Fibroblast of lung (primary cell): Measurements from ENCODE around the gene GPR119. TPM values are rescaled to one million over a fixed set of nuclear protein-coding genes. Genes with fewer than 3 reads are reported as not detected.

Source experiments
- DNase-seq, 2 donors: peaks; one replicate each; pipeline versions ENCODE4 v3.0.0 to v3.0.0-alpha.2; 2010; ENCODE audit warnings: low read depth in 2 of 2
- H2AFZ ChIP-seq: 2 replicates; pipeline ENCODE4 v1.5.1; 2012; ENCODE audit warnings: low read length, control low read depth, inconsistent platforms
- H3K27ac ChIP-seq: 2 replicates; pipeline ENCODE4 v1.5.1; 2011; ENCODE audit warnings: low read length, control low read depth; ENCODE audit not compliant: insufficient read depth
- H3K27me3 ChIP-seq: 2 replicates; pipeline ENCODE4 v1.5.1; 2011; ENCODE audit warnings: mild to moderate bottlenecking, low read length; ENCODE audit not compliant: control insufficient read depth, insufficient read depth
- H3K36me3 ChIP-seq: 2 replicates; pipeline ENCODE4 v1.5.1; 2011; ENCODE audit warnings: low read length; ENCODE audit not compliant: control insufficient read depth, insufficient read depth
- H3K4me1 ChIP-seq: 2 replicates; pipeline ENCODE4 v1.5.1; 2011; ENCODE audit warnings: low read length; ENCODE audit not compliant: control insufficient read depth, insufficient read depth; ENCODE audit errors: extremely low read depth
- H3K4me2 ChIP-seq: 2 replicates; pipeline ENCODE4 v1.5.1; 2011; ENCODE audit warnings: low read length, control low read depth; ENCODE audit not compliant: insufficient read depth; ENCODE audit errors: extremely low read depth
- H3K4me3 ChIP-seq, 4 experiments: fragments of 200-600 bp in 1 of 4; sonication (generic) in 1 of 4; replicated peaks in 1 of 4; 2 replicates each; pipeline ENCODE4 v1.5.1; 2011 to 2016; ENCODE audit warnings: low read length in 4 of 4, low read depth in 3 of 4, mild to moderate bottlenecking in 3 of 4, control low read depth in 2 of 4, inconsistent platforms in 1 of 4, mixed read lengths in 1 of 4; ENCODE audit not compliant: insufficient read depth in 1 of 4; ENCODE audit errors: control extremely low read depth in 1 of 4
- H3K79me2 ChIP-seq: 2 replicates; pipeline ENCODE4 v1.5.1; 2012; ENCODE audit warnings: mild to moderate bottlenecking, low read length, inconsistent platforms; ENCODE audit not compliant: control insufficient read depth, insufficient read depth
- H3K9ac ChIP-seq: 2 replicates; pipeline ENCODE4 v1.5.1; 2011; ENCODE audit warnings: mild to moderate bottlenecking, low read length, control low read depth; ENCODE audit not compliant: insufficient read depth
- H3K9me3 ChIP-seq: 2 replicates; pipeline ENCODE4 v1.5.1; 2012; ENCODE audit warnings: low read depth, low read length; ENCODE audit not compliant: control insufficient read depth, insufficient read depth
- H4K20me1 ChIP-seq: 2 replicates; pipeline ENCODE4 v1.5.1; 2011; ENCODE audit warnings: low read length; ENCODE audit not compliant: control insufficient read depth, insufficient read depth; ENCODE audit errors: extremely low read depth
- EZH2 ChIP-seq: IDR thresholded peaks from 2 replicates; pipeline ENCODE4 v1.5.1; 2012; ENCODE audit warnings: low read length, control low read depth, mild to moderate bottlenecking; ENCODE audit errors: missing control alignments
- polyA plus RNA-seq, 2 donors: library from polyadenylated mRNA; depleted of rRNA in 1 of 2; stranded (reverse) in 1 of 2; unstranded in 1 of 2; fragments of >200 nt; gene quantifications; 2 replicates each; pipeline ENCODE4 v1.2.1, GENCODE V29; 2011 to 2012; ENCODE audit warnings: missing spikeins in 1 of 2
- total RNA-seq: library from RNA; depleted of rRNA; stranded (reverse); fragments of >200 nt; gene quantifications from 2 replicates; pipeline ENCODE4 v1.2.1, GENCODE V29; 2014
- TF ChIP-seq, protein P1 (sequence below), 2 donors: IDR thresholded peaks in 1 of 2; conservative IDR thresholded peaks in 1 of 2; 1 replicate in 1 of 2; 2 replicates in 1 of 2; pipeline ENCODE4 v1.5.1; 2011 to 2012; ENCODE audit warnings: low read length in 2 of 2, control low read depth in 1 of 2, inconsistent platforms in 1 of 2, low read depth in 1 of 2, mild to moderate bottlenecking in 1 of 2

The GPR119 gene
- total and polyA plus RNA-seq, 2 donors (not counting 1 experiment from before 2014, with no cell fraction given) = not detected

- Histone ChIP-seq H3K27me3 (no peaks in the 10 kb centered on the region), H2AFZ (no peak overlapping the region), H4K20me1 (no peaks in the 10 kb centered on the region), H3K9me3 (no peaks in the 10 kb centered on the region), H3K4me1 (no peaks in the 10 kb centered on the region), H3K4me3 (no peak overlapping the region), H3K4me2 (no peak overlapping the region), H3K79me2 (no peaks in the 10 kb centered on the region), H3K9ac (no peak overlapping the region), H3K36me3 (no peaks in the 10 kb centered on the region), H3K27ac (no peak overlapping the region)
- no peak for DNase-seq
- TF ChIP-seq EZH2 = no peak
- TF ChIP-seq, protein P1, sequence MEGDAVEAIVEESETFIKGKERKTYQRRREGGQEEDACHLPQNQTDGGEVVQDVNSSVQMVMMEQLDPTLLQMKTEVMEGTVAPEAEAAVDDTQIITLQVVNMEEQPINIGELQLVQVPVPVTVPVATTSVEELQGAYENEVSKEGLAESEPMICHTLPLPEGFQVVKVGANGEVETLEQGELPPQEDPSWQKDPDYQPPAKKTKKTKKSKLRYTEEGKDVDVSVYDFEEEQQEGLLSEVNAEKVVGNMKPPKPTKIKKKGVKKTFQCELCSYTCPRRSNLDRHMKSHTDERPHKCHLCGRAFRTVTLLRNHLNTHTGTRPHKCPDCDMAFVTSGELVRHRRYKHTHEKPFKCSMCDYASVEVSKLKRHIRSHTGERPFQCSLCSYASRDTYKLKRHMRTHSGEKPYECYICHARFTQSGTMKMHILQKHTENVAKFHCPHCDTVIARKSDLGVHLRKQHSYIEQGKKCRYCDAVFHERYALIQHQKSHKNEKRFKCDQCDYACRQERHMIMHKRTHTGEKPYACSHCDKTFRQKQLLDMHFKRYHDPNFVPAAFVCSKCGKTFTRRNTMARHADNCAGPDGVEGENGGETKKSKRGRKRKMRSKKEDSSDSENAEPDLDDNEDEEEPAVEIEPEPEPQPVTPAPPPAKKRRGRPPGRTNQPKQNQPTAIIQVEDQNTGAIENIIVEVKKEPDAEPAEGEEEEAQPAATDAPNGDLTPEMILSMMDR (conservative IDR thresholded peaks at IDR 0.05 in 1 of 2, IDR thresholded peaks at IDR 0.05 in 1 of 2; ENCODE audit: low read depth in 1 of 2, low read length in 2 of 2) = no peak
These were observed 31.3 kb upstream of the GPR119 start for GRCh38 chrX:130416785-130417184.

GRCh38 chrX:130415201-130415600 lies 29.7 kb upstream of the GPR119 start:
- no peak for DNase-seq
- Histone ChIP-seq H3K27me3 (no peaks in the 10 kb centered on the region), H3K27ac (no peak overlapping the region), H2AFZ (no peak overlapping the region), H3K9me3 (no peaks in the 10 kb centered on the region), H4K20me1 (no peaks in the 10 kb centered on the region), H3K79me2 (no peaks in the 10 kb centered on the region), H3K4me3 (no peak overlapping the region), H3K36me3 (no peaks in the 10 kb centered on the region), H3K4me1 (no peaks in the 10 kb centered on the region), H3K4me2 (no peak overlapping the region), H3K9ac (no peak overlapping the region)
- TF ChIP-seq EZH2 = no peak
- TF ChIP-seq, protein P1 (conservative IDR thresholded peaks at IDR 0.05 in 1 of 2, IDR thresholded peaks at IDR 0.05 in 1 of 2; ENCODE audit: low read depth in 1 of 2, low read length in 2 of 2) = no peak

DNA sequence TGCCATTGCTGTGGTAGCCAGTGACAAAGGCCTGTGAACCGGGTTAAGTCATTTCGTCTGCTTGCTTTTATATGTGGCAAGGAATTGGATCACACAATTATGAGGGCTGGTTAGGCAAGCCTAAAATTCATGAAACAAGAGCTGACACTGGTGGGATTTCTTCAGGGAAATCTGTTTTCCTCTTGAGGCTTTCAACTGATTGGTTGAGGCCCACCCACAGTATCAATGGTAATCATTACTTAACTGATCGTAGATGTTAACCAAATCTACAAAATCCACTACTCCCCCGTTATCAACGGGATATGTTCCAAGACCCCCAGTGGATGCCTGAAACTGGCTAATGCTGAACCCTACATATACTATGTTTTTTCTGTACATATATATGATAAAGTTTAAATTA lies 29.3 kb upstream of the GPR119 start:
- no peak overlapping the region for H3K27ac ChIP-seq
- no peaks in the 10 kb centered on the region for H3K4me1 ChIP-seq
- H4K20me1 ChIP-seq = no peaks in the 10 kb centered on the region
- H3K36me3 ChIP-seq = no peaks in the 10 kb centered on the region
- TF ChIP-seq EZH2 = no peak
- TF ChIP-seq, protein P1 (conservative IDR thresholded peaks at IDR 0.05 in 1 of 2, IDR thresholded peaks at IDR 0.05 in 1 of 2; ENCODE audit: low read depth in 1 of 2, low read length in 2 of 2) = no peak
- no peak overlapping the region for H2AFZ ChIP-seq
- no peak for DNase-seq
- H3K9ac ChIP-seq = no peak overlapping the region
- no peaks in the 10 kb centered on the region for H3K9me3 ChIP-seq
- no peaks in the 10 kb centered on the region for H3K79me2 ChIP-seq
- no peak overlapping the region for H3K4me3 ChIP-seq
- no peaks in the 10 kb centered on the region for H3K27me3 ChIP-seq
- H3K4me2 ChIP-seq = no peak overlapping the region
